ENCODE measurements around the gene GALNT2.

The GALNT2 gene

DNA sequence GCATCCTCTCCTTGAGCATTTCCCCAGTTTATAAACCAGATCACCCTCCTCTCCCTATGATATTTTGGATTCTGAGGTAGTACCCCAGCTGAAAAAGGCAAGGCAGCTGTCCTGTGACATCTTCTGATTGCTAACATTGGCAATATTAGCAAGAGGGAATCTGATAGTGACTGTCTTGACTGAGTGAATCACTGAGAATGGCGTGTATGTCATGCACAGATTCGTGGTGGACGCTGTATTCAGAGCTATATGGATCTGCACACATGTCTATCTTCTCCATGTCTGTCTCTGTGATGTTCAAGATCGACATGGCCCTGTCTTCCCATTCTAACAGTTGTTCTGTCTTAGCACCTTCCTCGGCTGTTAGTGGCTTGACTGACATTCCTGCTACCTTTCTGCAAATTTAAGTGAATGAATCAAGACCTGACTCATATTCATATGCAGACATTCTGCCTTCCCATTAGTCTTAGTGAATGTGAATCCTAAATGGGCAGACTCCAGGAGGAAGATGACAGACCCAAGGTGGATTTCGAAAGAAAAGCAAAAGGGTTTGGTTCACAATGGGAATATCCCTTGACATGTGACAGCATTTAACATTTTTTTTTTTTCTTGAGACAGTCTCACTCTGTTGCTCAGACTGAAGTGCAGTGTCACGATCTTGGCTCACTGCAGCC, 261.4 kb downstream of the GALNT2 start:
- in situ Hi-C loops (cut with MboI; ENCODE audit: low pct_unique_long_range_greater_than_20kb, low sequenced_read_pairs) = no loop called here

DNA sequence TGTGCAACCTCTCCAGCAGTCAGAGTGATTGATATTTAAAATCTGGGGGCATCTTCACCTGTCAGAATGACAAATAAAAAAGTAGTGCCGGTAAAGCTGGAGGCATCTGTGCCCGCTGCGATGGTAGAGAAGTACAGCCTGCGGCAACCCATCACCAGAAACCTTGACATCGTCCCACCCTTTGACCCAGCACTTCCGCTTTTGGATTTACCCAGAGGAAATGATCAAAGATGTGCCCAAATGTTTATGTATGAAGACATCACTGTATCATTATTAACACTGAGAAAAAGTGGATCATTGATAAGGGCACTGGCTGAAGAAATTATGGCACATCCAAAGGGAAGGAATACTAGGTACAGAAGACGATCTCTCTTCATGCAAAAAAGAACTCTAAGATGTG, 263.1 kb downstream of the GALNT2 start:
- in situ Hi-C loops (cut with MboI; ENCODE audit: low pct_unique_long_range_greater_than_20kb, low sequenced_read_pairs) = no loop called here
- no peak for DNase-seq

More for the DNA sequence above, 261.4 kb downstream of the GALNT2 start:
- no peak for DNase-seq

All from KBM-7 (cell line).